GM12873 (cell line): ENCODE results near the gene YWHAQ.

ENCODE experiments used
- CTCF ChIP-seq: IDR thresholded peaks from 2 replicates; pipeline ENCODE4 v1.5.1; 2012; ENCODE audit warnings: low read depth, mild to moderate bottlenecking, moderate library complexity, low read length, control low read depth; ENCODE audit not compliant: insufficient read depth; ENCODE audit errors: missing control alignments

YWHAQ gene

DNA sequence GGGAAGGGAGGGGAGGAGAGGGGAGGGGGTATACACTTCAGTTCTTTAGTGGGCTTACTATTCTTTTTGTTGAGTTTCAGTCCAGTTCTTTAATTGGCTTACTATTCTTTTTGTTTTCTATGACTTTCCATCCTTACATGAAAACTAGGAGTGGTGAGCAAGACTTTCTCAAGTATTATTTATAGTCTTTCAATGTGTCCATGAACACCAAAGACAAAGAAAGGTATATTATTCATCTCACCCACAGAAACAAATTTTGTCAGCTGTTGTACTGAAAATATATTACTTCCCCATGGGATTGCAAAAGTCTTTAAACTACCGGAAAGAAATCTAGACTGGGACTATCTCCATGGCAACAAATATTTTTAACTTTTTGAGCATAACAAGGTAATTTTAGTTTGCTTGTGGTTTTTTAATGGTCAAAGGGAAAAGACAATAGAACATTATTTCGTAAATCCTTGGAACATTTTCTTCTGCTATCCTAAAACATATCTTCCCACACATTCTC, 92.7 kb downstream of the YWHAQ start:
- no peak for TF ChIP-seq CTCF

DNA sequence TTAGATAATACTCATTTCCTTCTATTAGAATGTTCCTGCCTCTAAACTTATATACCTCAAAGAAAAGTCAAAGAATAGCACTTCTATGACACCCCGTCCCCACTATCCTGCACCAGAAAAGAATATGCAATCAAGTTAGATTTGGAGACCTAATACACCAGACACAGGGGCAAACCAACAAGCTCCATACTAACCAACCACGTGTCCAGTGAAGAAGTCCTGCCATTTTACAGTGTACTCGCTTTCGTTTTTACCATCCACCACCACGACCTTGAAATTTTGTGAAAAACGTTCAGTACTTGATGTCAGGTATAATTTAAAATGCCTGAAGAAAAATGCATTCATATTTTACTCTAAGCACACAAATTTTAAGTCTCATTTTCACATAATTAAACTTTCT, 94.3 kb downstream of the YWHAQ start:
- TF ChIP-seq CTCF = no peak

DNA sequence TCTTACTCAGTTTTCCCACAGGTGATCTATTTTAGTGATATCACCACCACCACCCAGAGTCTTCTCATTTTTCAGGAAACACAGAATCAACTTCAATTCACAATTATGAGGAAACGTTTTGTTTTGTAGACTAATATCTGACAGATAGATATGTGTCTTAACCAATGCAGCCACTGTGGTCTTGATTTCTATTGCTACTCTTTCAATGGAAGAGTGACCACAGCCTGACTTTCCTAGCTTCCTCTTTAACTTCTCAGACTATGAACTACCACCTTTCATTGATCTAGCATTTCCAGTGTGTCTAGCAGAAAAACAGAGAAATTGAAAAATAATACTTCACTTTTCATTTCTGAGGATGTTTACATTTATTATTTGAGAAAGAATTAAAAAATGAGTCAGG, 95.6 kb downstream of the YWHAQ start:
- TF ChIP-seq CTCF = no peak
